GM12878 (cell line): ENCODE data around the gene FHL2.
"Not testable (repeated sequence)": the region's sequence is repeated elsewhere in the genome, so short reads cannot be mapped to it uniquely, and the experiment has no call there.

Source experiments
- CBX5 ChIP-seq: sonication (generic); IDR thresholded peaks from 2 replicates; pipeline ENCODE4 v1.6.1; 2016; ENCODE audit warnings: low read depth, moderate library complexity, mild to moderate bottlenecking, inconsistent platforms
- EP300 ChIP-seq, 2 experiments: fragments of 150-350 bp in 1 of 2; IDR thresholded peaks; 2 replicates each; pipeline ENCODE4 v1.6.1; 2011 to 2012; ENCODE audit warnings: low read depth in 2 of 2, low read length in 2 of 2, borderline replicate concordance in 1 of 2, improper control_type of control experiment in 1 of 2, inconsistent platforms in 1 of 2; ENCODE audit not compliant: control insufficient read depth in 1 of 2
- EZH2 ChIP-seq: IDR thresholded peaks from 2 replicates; pipeline ENCODE4 v1.6.1; 2012; ENCODE audit warnings: low read depth, mild to moderate bottlenecking, control low read depth, inconsistent platforms, low read length, borderline replicate concordance; ENCODE audit not compliant: control insufficient read depth
- FOS ChIP-seq: IDR thresholded peaks from 3 replicates; pipeline ENCODE4 v1.6.1; 2011; ENCODE audit warnings: borderline replicate concordance; ENCODE audit not compliant: insufficient read length; ENCODE audit errors: extremely low read depth
- FOXM1 ChIP-seq: IDR thresholded peaks from 2 replicates; pipeline ENCODE4 v1.6.1; 2012; ENCODE audit warnings: low read depth, mild to moderate bottlenecking, inconsistent platforms, low read length, moderate library complexity
- JUNB ChIP-seq: IDR thresholded peaks from 2 replicates; pipeline ENCODE4 v1.6.1; 2016; ENCODE audit warnings: antibody characterized with exemption, mild to moderate bottlenecking
- JUND ChIP-seq: IDR thresholded peaks from 2 replicates; pipeline ENCODE4 v1.6.1; 2012; ENCODE audit warnings: low read depth, mild to moderate bottlenecking, low read length, improper control_type of control experiment, moderate library complexity
- MXI1 ChIP-seq: fragments of 150-350 bp; IDR thresholded peaks from 2 replicates; pipeline ENCODE4 v1.6.1; 2011; ENCODE audit warnings: low read depth, mild to moderate bottlenecking, inconsistent platforms, low read length, improper control_type of control experiment
- NFYB ChIP-seq: IDR thresholded peaks from 2 replicates; pipeline ENCODE4 v1.6.1; 2011; ENCODE audit warnings: low read depth, mild to moderate bottlenecking, low read length, improper control_type of control experiment, moderate library complexity; ENCODE audit not compliant: insufficient read depth
- RB1 ChIP-seq: fragments of 450-650 bp; formaldehyde crosslinking; IDR thresholded peaks from 2 replicates; pipeline ENCODE4 v1.6.1; 2017; ENCODE audit warnings: mild to moderate bottlenecking, borderline replicate concordance
- SMARCA5 ChIP-seq: fragments of 450-650 bp; IDR thresholded peaks from 2 replicates; pipeline ENCODE4 v1.6.1; 2017; ENCODE audit warnings: mild to moderate bottlenecking
- ZNF207 ChIP-seq: fragments of 450-650 bp; IDR thresholded peaks from 2 replicates; pipeline ENCODE4 v1.6.1; 2014; ENCODE audit warnings: antibody characterized with exemption, mild to moderate bottlenecking, borderline replicate concordance
- ZNF384 ChIP-seq: IDR thresholded peaks from 2 replicates; pipeline ENCODE4 v1.6.1; 2012; ENCODE audit warnings: low read depth, mild to moderate bottlenecking, low read length, improper control_type of control experiment, borderline replicate concordance
- TF ChIP-seq, protein P1 (sequence below), 3 experiments: IDR thresholded peaks in 2 of 3; conservative IDR thresholded peaks in 1 of 3; 2 replicates each; pipeline ENCODE4 v1.5.1; 2011; ENCODE audit warnings: low read depth in 3 of 3, low read length in 3 of 3, mild to moderate bottlenecking in 3 of 3, control low read depth in 2 of 3, moderate library complexity in 2 of 3, inconsistent platforms in 1 of 3, mixed read lengths in 1 of 3; ENCODE audit not compliant: control insufficient read depth in 2 of 3, insufficient read depth in 1 of 3; ENCODE audit errors: extremely low read depth in 1 of 3

DNA sequence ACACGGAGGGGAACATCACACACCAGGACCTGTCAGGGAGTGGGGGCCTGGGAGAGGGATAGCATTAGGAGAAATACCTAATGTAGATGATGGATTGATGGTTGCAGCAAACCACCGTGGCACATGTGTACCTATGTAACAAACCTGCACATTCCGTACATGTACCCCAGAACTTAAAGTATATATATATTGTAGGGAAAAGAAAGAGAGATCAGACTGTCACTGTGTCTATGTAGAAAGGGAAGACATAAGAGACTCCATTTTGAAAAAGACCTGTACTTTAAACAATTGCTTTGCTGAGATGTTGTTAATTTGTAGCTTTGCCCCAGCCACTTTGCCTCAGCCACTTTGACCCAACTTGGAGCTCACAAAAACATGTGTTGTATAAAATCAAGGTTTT, 26.0 kb upstream of the FHL2 start:
- not testable (repeated sequence) for TF ChIP-seq NFYB; EZH2; SMARCA5; FOS; FOXM1; JUND; MXI1; JUNB; ZNF207; ZNF384; RB1; CBX5; EP300 (IDR thresholded peaks at IDR 0.05; ENCODE audit: borderline replicate concordance in 1 of 2, control insufficient read depth in 1 of 2, low read depth in 2 of 2, low read length in 2 of 2)
- TF ChIP-seq, protein P1, sequence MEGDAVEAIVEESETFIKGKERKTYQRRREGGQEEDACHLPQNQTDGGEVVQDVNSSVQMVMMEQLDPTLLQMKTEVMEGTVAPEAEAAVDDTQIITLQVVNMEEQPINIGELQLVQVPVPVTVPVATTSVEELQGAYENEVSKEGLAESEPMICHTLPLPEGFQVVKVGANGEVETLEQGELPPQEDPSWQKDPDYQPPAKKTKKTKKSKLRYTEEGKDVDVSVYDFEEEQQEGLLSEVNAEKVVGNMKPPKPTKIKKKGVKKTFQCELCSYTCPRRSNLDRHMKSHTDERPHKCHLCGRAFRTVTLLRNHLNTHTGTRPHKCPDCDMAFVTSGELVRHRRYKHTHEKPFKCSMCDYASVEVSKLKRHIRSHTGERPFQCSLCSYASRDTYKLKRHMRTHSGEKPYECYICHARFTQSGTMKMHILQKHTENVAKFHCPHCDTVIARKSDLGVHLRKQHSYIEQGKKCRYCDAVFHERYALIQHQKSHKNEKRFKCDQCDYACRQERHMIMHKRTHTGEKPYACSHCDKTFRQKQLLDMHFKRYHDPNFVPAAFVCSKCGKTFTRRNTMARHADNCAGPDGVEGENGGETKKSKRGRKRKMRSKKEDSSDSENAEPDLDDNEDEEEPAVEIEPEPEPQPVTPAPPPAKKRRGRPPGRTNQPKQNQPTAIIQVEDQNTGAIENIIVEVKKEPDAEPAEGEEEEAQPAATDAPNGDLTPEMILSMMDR (IDR thresholded peaks at IDR 0.05 in 2 of 3, conservative IDR thresholded peaks at IDR 0.05 in 1 of 3; ENCODE audit: control insufficient read depth in 2 of 3, extremely low read depth in 1 of 3, insufficient read depth in 1 of 3, low read depth in 3 of 3, low read length in 3 of 3): not testable (repeated sequence)
